Testis (tissue), 2 donors: ENCODE results near the gene KRTCAP3.

Experiments
- CTCF ChIP-seq, 3 experiments: fragments of 450-650 bp in 2 of 3; fragments of 200-600 bp in 1 of 3; sonication (generic) in 1 of 3; IDR thresholded peaks; one replicate each; pipeline ENCODE4 v1.5.1; 2016 to 2019; ENCODE audit warnings: antibody characterized with exemption in 3 of 3, mild to moderate bottlenecking in 2 of 3, moderate library complexity in 1 of 3
- POLR2A ChIP-seq: fragments of 450-650 bp; IDR thresholded peaks from one replicate; pipeline ENCODE4 v1.6.1; 2017; ENCODE audit warnings: antibody characterized with exemption, mild to moderate bottlenecking, moderate library complexity

GRCh38 chr2:27407798-27408491 lies 34.2 kb upstream of the KRTCAP3 start:
- TF ChIP-seq CTCF (IDR thresholded peaks at IDR 0.05) (peak; percentile 46 to 52 (median 51)), POLR2A (no peak)
